ENCODE measurements around the gene HTR3C. TPM values are rescaled to one million over a fixed set of nuclear protein-coding genes. Genes with fewer than 3 reads are reported as not detected.

Gene HTR3C
- total RNA-seq, 1 experiment from 2014 or later = not detected

- Histone ChIP-seq H4K8ac (replicated peaks; ENCODE audit: insufficient read length, low read depth, low read length) (no peak overlapping the region), H3K14ac (ENCODE audit: insufficient read depth, low read length) (no peak overlapping the region), H3T11ph (ENCODE audit: low read length) (no peak overlapping the region), H3K4me1 (ENCODE audit: insufficient read depth, low read length) (no peaks in the 10 kb centered on the region), H3K23ac (ENCODE audit: insufficient read length, low read depth, low read length) (no peak overlapping the region), H2AK5ac (ENCODE audit: insufficient read length, low read length) (no peak overlapping the region), H2BK5ac (ENCODE audit: insufficient read length, low read length) (no peak overlapping the region), H3K9me3 (ENCODE audit: control insufficient read depth, low read depth, low read length) (no peaks in the 10 kb centered on the region), H3K27ac (ENCODE audit: insufficient read length, low read depth, low read length) (no peak overlapping the region), H4K91ac (ENCODE audit: insufficient read length, low read depth, low read length) (no peak overlapping the region), H2BK15ac (ENCODE audit: low read depth, low read length) (no peak overlapping the region), H3K27me3 (ENCODE audit: insufficient read depth, low read length) (no peaks in the 10 kb centered on the region), H3K79me1 (ENCODE audit: insufficient read depth, low read depth, low read length, poor library complexity, severe bottlenecking) (no peaks in the 10 kb centered on the region), H2AFZ (ENCODE audit: low read length) (no peak overlapping the region), H3K4ac (ENCODE audit: low read depth, low read length) (no peak overlapping the region), H4K20me1 (ENCODE audit: control insufficient read depth, insufficient read depth, insufficient read length) (no peaks in the 10 kb centered on the region), H3K9ac (ENCODE audit: extremely low read depth, insufficient read length, low read length) (no peak overlapping the region), H2BK120ac (ENCODE audit: low read depth, low read length, poor library complexity, severe bottlenecking) (no peak overlapping the region), H3K4me2 (ENCODE audit: insufficient read depth, insufficient read length, low read length) (no peak overlapping the region), H3K18ac (ENCODE audit: insufficient read length, low read depth, low read length) (no peak overlapping the region), H3K23me2 (ENCODE audit: insufficient read length, low read depth, low read length, poor library complexity, severe bottlenecking) (no peaks in the 10 kb centered on the region), H3K79me2 (ENCODE audit: insufficient read depth, low read length) (no peaks in the 10 kb centered on the region), H3K56ac (ENCODE audit: insufficient read length, low read depth, low read length) (no peak overlapping the region), H2BK12ac (ENCODE audit: insufficient read length, low read depth, low read length) (no peak overlapping the region), H4K5ac (ENCODE audit: insufficient read length, low read depth, low read length) (no peak overlapping the region), H2BK20ac (ENCODE audit: low read depth, low read length, poor library complexity, severe bottlenecking) (no peak overlapping the region)
- no peak overlapping the region; a peak in 1 of 7 replicates for H3K27ac Mint-ChIP-seq
- no peaks in the 10 kb centered on the region for H3K36me3 Mint-ChIP-seq (ENCODE audit: insufficient read depth in 1 of 3, low read depth in 3 of 3)
- TF ChIP-seq CTCF (conservative IDR thresholded peaks at IDR 0.05) = no peak
- peaks cover 4% of the 10 kb centered on the region; the same call in 1 of the 2 replicates for H3K27me3 Mint-ChIP-seq (ENCODE audit: low read depth)
- DNase-seq = no peak
- peaks cover 5 to 8% of the 10 kb centered on the region in 2 experiments; a peak in 3 of 4 replicates for H3K4me1 Mint-ChIP-seq
- WGBS (ENCODE audit: extremely low coverage, insufficient read length, low lambda C conversion rate) = no CpG with 5 or more reads among the region's 9 CpGs
- no peaks in the 10 kb centered on the region for H3K9me3 Mint-ChIP-seq
- no peak overlapping the region for H3K4me3 Mint-ChIP-seq
Observed at GRCh38 chr3:184058029-184058428, 5.2 kb downstream of the HTR3C start.
